H9 (cell line): ENCODE measurements around the gene STOM. TPM values are rescaled to one million over a fixed set of nuclear protein-coding genes. Genes with fewer than 3 reads are reported as not detected.

Source experiments
- DNase-seq: peaks from one replicate; pipeline ENCODE4 v3.0.0-alpha.2; 2017
- H2AFZ ChIP-seq: one replicate; pipeline ENCODE4 v1.6.1; 2013; ENCODE audit warnings: mild to moderate bottlenecking, low read length, control low read depth, moderate library complexity
- H2AK5ac ChIP-seq: 2 replicates; pipeline ENCODE4 v1.6.1; 2013; ENCODE audit warnings: low read length, control low read depth, mixed read lengths; ENCODE audit not compliant: insufficient read length
- H2BK120ac ChIP-seq: one replicate; pipeline ENCODE4 v1.6.1; 2013; ENCODE audit warnings: low read depth, mild to moderate bottlenecking, low read length, control low read depth, inconsistent platforms; ENCODE audit not compliant: poor library complexity, severe bottlenecking
- H2BK12ac ChIP-seq: 2 replicates; pipeline ENCODE4 v1.6.1; 2013; ENCODE audit warnings: low read length, control low read depth, mixed read lengths, low read depth; ENCODE audit not compliant: insufficient read length
- H2BK15ac ChIP-seq: 2 replicates; pipeline ENCODE4 v1.6.1; 2013; ENCODE audit warnings: low read depth, low read length, control low read depth
- H2BK20ac ChIP-seq: one replicate; pipeline ENCODE4 v1.6.1; 2013; ENCODE audit warnings: low read depth, mild to moderate bottlenecking, low read length, control low read depth, inconsistent platforms; ENCODE audit not compliant: poor library complexity, severe bottlenecking
- H2BK5ac ChIP-seq: 2 replicates; pipeline ENCODE4 v1.6.1; 2013; ENCODE audit warnings: low read length, control low read depth, mixed read lengths; ENCODE audit not compliant: insufficient read length
- H3K14ac ChIP-seq: 2 replicates; pipeline ENCODE4 v1.6.1; 2013; ENCODE audit warnings: low read length, control low read depth; ENCODE audit not compliant: insufficient read depth
- H3K18ac ChIP-seq: 2 replicates; pipeline ENCODE4 v1.6.1; 2013; ENCODE audit warnings: low read depth, mild to moderate bottlenecking, mixed read lengths, low read length, control low read depth; ENCODE audit not compliant: insufficient read length
- H3K23ac ChIP-seq: 2 replicates; pipeline ENCODE4 v1.6.1; 2013; ENCODE audit warnings: low read length, control low read depth, mixed read lengths, low read depth; ENCODE audit not compliant: insufficient read length
- H3K23me2 ChIP-seq: 2 replicates; pipeline ENCODE4 v1.6.1; 2013; ENCODE audit warnings: low read depth, mild to moderate bottlenecking, mixed read lengths, low read length, control low read depth; ENCODE audit not compliant: insufficient read length, poor library complexity, severe bottlenecking
- H3K27ac ChIP-seq: 2 replicates; pipeline ENCODE4 v1.5.1; 2013; ENCODE audit warnings: low read length, control low read depth, mixed read lengths, low read depth; ENCODE audit not compliant: insufficient read length
- H3K27me3 ChIP-seq: 2 replicates; pipeline ENCODE4 v1.6.1; 2013; ENCODE audit warnings: low read length, control low read depth, inconsistent platforms; ENCODE audit not compliant: insufficient read depth
- H3K4ac ChIP-seq: 2 replicates; pipeline ENCODE4 v1.6.1; 2013; ENCODE audit warnings: low read depth, mild to moderate bottlenecking, control low read depth, inconsistent platforms, low read length, moderate library complexity
- H3K4me1 ChIP-seq: 2 replicates; pipeline ENCODE4 v1.6.1; 2013; ENCODE audit warnings: low read length, control low read depth, inconsistent platforms; ENCODE audit not compliant: insufficient read depth
- H3K4me2 ChIP-seq: 2 replicates; pipeline ENCODE4 v1.6.1; 2013; ENCODE audit warnings: low read length, control low read depth, mixed read lengths; ENCODE audit not compliant: insufficient read length, insufficient read depth
- H3K56ac ChIP-seq: 2 replicates; pipeline ENCODE4 v1.6.1; 2013; ENCODE audit warnings: low read depth, mild to moderate bottlenecking, mixed read lengths, low read length, control low read depth; ENCODE audit not compliant: insufficient read length
- H3K79me1 ChIP-seq: 2 replicates; pipeline ENCODE4 v1.6.1; 2013; ENCODE audit warnings: low read depth, mild to moderate bottlenecking, moderate library complexity, low read length, control low read depth, inconsistent platforms; ENCODE audit not compliant: insufficient read depth, poor library complexity, severe bottlenecking
- H3K79me2 ChIP-seq: 2 replicates; pipeline ENCODE4 v1.6.1; 2013; ENCODE audit warnings: low read length, control low read depth, inconsistent platforms; ENCODE audit not compliant: insufficient read depth
- H3K9ac ChIP-seq: 2 replicates; pipeline ENCODE4 v1.6.1; 2013; ENCODE audit warnings: low read length, control low read depth, mixed read lengths; ENCODE audit not compliant: insufficient read length; ENCODE audit errors: extremely low read depth
- H3K9me3 ChIP-seq: one replicate; pipeline ENCODE4 v1.6.1; 2013; ENCODE audit warnings: low read depth, low read length, inconsistent platforms; ENCODE audit not compliant: control insufficient read depth
- H3T11ph ChIP-seq: one replicate; pipeline ENCODE4 v1.6.1; 2013; ENCODE audit warnings: mild to moderate bottlenecking, low read length, control low read depth, inconsistent platforms
- H4K20me1 ChIP-seq: one replicate; pipeline ENCODE4 v1.6.1; 2013; ENCODE audit not compliant: control insufficient read depth, insufficient read length, insufficient read depth
- H4K5ac ChIP-seq: 2 replicates; pipeline ENCODE4 v1.6.1; 2013; ENCODE audit warnings: low read depth, mild to moderate bottlenecking, mixed read lengths, low read length, control low read depth; ENCODE audit not compliant: insufficient read length
- H4K8ac ChIP-seq: replicated peaks from 2 replicates; pipeline ENCODE4 v1.6.1; 2013; ENCODE audit warnings: low read length, control low read depth, mixed read lengths, low read depth; ENCODE audit not compliant: insufficient read length
- H4K91ac ChIP-seq: 2 replicates; pipeline ENCODE4 v1.6.1; 2013; ENCODE audit warnings: low read depth, mild to moderate bottlenecking, moderate library complexity, mixed read lengths, low read length, control low read depth; ENCODE audit not compliant: insufficient read length
- H3K27ac Mint-ChIP-seq, 3 experiments: 2 replicates in 2 of 3; 3 replicates in 1 of 3; pipeline ENCODE4 v1.8.0; 2020 to 2021; ENCODE audit warnings: mixed read lengths in 3 of 3, mild to moderate bottlenecking in 1 of 3, moderate library complexity in 1 of 3
- H3K27me3 Mint-ChIP-seq: 2 replicates; pipeline ENCODE4 v1.8.0; 2021; ENCODE audit warnings: low read depth, mild to moderate bottlenecking, moderate library complexity, mixed read lengths
- H3K36me3 Mint-ChIP-seq, 3 experiments: 2 replicates in 2 of 3; 3 replicates in 1 of 3; pipeline ENCODE4 v1.8.0; 2020 to 2021; ENCODE audit warnings: low read depth in 3 of 3, mixed read lengths in 3 of 3; ENCODE audit not compliant: insufficient read depth in 1 of 3
- H3K4me1 Mint-ChIP-seq, 2 experiments: 2 replicates each; pipeline ENCODE4 v1.8.0; 2020; ENCODE audit warnings: mixed read lengths in 2 of 2
- H3K4me3 Mint-ChIP-seq, 2 experiments: 2 replicates in 1 of 2; 3 replicates in 1 of 2; pipeline ENCODE4 v1.8.0; 2020 to 2021; ENCODE audit warnings: mild to moderate bottlenecking in 2 of 2, mixed read lengths in 2 of 2, moderate library complexity in 1 of 2
- H3K9me3 Mint-ChIP-seq, 2 experiments: 2 replicates in 1 of 2; 3 replicates in 1 of 2; pipeline ENCODE4 v1.8.0; 2020; ENCODE audit warnings: mild to moderate bottlenecking in 2 of 2, mixed read lengths in 2 of 2, moderate library complexity in 1 of 2
- WGBS: extraction: QIAGEN DNeasy Blood & Tissue Kit; methylation state at CpG from one replicate; pipeline ENCODE4 v1.1.7; 2013; ENCODE audit warnings: missing lambda C conversion rate, low lambda C conversion rate, mixed read lengths; ENCODE audit not compliant: insufficient read length; ENCODE audit errors: extremely low coverage; 5-methylcytosine and 5-hydroxymethylcytosine counted together
- total RNA-seq: library from RNA; stranded (reverse); gene quantifications from 2 replicates; pipeline ENCODE4 v1.2.1, GENCODE V29; 2021
- TF ChIP-seq, protein P1 (sequence below): fragments of 200-600 bp; sonication (generic); conservative IDR thresholded peaks from 3 replicates; pipeline ENCODE4 v1.8.0; 2021; ENCODE audit warnings: antibody characterized with exemption, mild to moderate bottlenecking

The STOM gene
- total RNA-seq, 1 experiment from 2014 or later = 15.3 TPM

GRCh38 chr9:121390372-121390771 lies 20.3 kb upstream of the STOM start:
- Histone ChIP-seq H2BK20ac (no peak overlapping the region), H2BK15ac (no peak overlapping the region), H3T11ph (no peak overlapping the region), H2BK5ac (no peak overlapping the region), H3K23ac (no peak overlapping the region), H3K56ac (no peak overlapping the region), H3K9ac (no peak overlapping the region), H2BK12ac (no peak overlapping the region), H3K27ac (no peak overlapping the region), H2AK5ac (no peak overlapping the region), H3K79me1 (no peaks in the 10 kb centered on the region), H3K18ac (no peak overlapping the region), H4K8ac (no peak overlapping the region), H3K23me2 (no peaks in the 10 kb centered on the region), H2BK120ac (no peak overlapping the region), H3K14ac (no peak overlapping the region), H3K79me2 (no peaks in the 10 kb centered on the region), H2AFZ (no peak overlapping the region), H3K4me1 (peaks cover 4% of the 10 kb centered on the region; the same call in 1 of the 2 replicates), H3K9me3 (no peaks in the 10 kb centered on the region), H3K4ac (no peak overlapping the region), H4K5ac (no peak overlapping the region), H4K91ac (no peak overlapping the region), H4K20me1 (no peaks in the 10 kb centered on the region), H3K4me2 (no peak overlapping the region), H3K27me3 (no peaks in the 10 kb centered on the region)
- peaks cover 25 to 26% of the 10 kb centered on the region in 2 experiments for H3K4me1 Mint-ChIP-seq
- no CpG with 5 or more reads among the region's 1 CpG for WGBS
- H3K9me3 Mint-ChIP-seq = no peaks in the 10 kb centered on the region
- H3K27me3 Mint-ChIP-seq = peaks cover 2% of the 10 kb centered on the region; the same call in 1 of the 2 replicates
- no peak overlapping the region for H3K27ac Mint-ChIP-seq
- TF ChIP-seq, protein P1, sequence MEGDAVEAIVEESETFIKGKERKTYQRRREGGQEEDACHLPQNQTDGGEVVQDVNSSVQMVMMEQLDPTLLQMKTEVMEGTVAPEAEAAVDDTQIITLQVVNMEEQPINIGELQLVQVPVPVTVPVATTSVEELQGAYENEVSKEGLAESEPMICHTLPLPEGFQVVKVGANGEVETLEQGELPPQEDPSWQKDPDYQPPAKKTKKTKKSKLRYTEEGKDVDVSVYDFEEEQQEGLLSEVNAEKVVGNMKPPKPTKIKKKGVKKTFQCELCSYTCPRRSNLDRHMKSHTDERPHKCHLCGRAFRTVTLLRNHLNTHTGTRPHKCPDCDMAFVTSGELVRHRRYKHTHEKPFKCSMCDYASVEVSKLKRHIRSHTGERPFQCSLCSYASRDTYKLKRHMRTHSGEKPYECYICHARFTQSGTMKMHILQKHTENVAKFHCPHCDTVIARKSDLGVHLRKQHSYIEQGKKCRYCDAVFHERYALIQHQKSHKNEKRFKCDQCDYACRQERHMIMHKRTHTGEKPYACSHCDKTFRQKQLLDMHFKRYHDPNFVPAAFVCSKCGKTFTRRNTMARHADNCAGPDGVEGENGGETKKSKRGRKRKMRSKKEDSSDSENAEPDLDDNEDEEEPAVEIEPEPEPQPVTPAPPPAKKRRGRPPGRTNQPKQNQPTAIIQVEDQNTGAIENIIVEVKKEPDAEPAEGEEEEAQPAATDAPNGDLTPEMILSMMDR = no peak
- H3K4me3 Mint-ChIP-seq = no peak overlapping the region
- H3K36me3 Mint-ChIP-seq = no peaks in the 10 kb centered on the region
- DNase-seq = no peak
